GM19025 (cell line): ENCODE data around the gene USP51.
"Not testable (repeated sequence)": the region's sequence is repeated elsewhere in the genome, so short reads cannot be mapped to it uniquely, and the experiment has no call there.

Experiments
- ATAC-seq: cut with Tn5 transposase; IDR thresholded peaks from one replicate; pipeline ENCODE4 v1.9.1; 2021; ENCODE audit warnings: mild to moderate bottlenecking, low read depth, moderate library complexity; ENCODE audit not compliant: unreplicated experiment

Gene USP51

GRCh38 chrX:55489314-55490009 lies at the start of gene USP51:
Gene USP51 (minus strand): TSS chrX:55489848. CDS start chrX:55488939, 909 bp downstream.
- ATAC-seq = peak; percentile 37

DNA sequence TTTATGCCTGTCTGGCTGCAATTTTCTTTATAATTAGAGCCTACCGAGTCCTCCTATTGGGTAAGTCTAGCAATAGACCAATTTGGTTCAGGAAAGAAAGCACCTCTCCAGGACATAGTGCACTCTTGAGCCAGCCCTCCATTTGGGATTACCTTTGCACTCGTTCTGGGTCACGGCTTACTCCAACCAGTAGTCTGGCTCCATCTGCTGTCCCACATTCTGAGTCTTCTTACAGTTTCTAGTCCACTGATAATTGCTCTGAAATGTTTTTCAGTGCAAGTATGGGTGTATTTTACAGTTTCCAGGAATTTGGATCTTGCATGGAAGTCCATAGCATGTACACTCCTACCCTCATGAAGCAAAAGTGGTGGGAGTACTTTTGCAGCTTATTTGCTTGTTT lies 34.8 kb upstream of the USP51 start:
- no peak for ATAC-seq

- ATAC-seq = no peak
These were observed 33.7 kb upstream of the USP51 start for GRCh38 chrX:55523356-55523755.

DNA sequence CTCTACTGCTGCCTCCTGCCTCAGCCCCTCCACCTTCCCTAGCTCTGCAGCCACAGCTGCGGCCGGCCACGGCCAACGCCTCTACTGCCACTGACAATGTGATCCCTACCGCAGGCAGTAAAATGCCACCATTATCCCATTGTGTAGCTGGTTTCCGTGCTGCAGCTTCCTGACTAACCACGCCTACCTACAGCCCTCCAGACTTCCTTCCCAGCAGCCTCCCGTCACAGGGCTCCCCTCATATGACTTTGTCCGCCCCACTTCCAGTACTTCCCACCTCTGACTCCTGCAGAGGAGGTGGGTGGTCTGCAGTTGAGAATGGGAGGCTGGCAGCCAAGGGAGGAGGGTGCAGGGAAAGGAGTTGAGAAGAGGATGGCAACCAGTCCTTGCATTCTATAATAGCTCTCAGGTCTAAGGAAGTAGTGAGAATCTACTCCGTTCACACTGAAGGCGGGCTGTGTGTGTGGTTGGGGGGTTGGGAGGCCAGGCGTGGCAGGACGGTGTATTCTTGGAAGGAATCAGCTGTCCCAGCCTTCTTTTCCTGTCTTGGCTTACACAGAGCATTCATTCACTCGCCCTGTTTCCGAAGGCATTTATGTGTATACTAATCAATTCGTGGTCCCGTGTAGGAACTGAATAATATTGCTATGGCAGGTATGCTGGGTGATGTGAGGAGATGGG lies 33.1 kb upstream of the USP51 start:
- no peak for ATAC-seq

GRCh38 chrX:55521687-55522086 lies 32.0 kb upstream of the USP51 start:
- ATAC-seq = no peak

- ATAC-seq = not testable (repeated sequence)
These were observed 27.3 kb upstream of the USP51 start for GRCh38 chrX:55516794-55517481.

GRCh38 chrX:55513045-55513737 lies 23.5 kb upstream of the USP51 start:
- ATAC-seq = not testable (repeated sequence)

DNA sequence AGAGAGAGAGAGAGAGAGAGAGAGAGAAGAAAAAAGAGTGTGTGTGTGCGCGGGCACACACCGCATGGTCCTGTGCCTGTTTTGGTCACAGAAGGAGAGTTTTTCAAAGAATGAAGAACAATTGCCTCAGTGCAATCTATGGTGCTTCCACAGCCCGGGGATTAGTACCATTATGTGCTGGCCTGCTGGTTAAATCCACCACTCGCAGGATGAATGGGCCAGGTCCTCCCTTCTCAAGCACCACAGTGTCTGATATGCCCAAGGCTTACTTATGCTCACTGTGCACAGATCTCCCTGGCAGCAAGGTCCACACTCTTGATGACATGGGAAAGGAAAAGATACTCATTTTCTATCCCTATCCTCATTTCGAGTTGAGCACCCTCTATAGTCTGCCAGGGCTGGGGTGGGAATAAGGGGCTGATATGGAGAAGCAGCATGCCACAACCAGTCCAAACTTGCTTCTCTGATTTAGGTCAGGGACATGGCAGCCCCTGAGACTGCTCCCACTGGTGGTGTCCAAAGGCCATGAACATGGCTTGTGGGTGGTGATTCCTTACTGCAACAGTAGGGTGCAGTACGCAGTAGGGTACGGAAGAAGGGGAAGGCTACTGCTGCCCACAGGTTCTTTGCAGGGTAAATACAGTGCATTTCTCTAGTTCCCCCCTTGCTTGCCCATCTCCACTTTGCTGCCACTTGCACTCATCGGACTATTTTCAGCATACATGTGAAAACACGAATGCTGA lies 18.9 kb upstream of the USP51 start:
- ATAC-seq = not testable (repeated sequence)

DNA sequence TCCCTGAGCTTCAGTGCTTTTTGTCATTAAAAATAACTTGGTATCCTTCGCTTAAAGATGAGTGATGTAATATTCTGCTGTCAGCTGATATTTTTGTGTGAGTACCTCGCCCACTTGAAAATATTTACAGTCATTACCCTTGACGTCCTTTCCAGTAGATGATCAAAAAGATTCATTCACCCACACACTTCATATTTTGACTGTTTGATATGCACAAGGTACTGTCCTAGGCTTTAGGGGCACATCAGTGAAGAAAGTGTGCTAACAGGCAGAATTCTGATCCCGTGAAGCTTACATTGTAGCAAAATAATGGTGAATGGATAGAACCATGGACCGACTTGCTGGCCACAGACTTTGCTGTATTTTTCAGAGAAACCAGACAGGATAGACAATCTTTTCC lies 18.1 kb upstream of the USP51 start:
- ATAC-seq = not testable (repeated sequence)

GRCh38 chrX:55507010-55507409 lies 17.4 kb upstream of the USP51 start:
- ATAC-seq = not testable (repeated sequence)

DNA sequence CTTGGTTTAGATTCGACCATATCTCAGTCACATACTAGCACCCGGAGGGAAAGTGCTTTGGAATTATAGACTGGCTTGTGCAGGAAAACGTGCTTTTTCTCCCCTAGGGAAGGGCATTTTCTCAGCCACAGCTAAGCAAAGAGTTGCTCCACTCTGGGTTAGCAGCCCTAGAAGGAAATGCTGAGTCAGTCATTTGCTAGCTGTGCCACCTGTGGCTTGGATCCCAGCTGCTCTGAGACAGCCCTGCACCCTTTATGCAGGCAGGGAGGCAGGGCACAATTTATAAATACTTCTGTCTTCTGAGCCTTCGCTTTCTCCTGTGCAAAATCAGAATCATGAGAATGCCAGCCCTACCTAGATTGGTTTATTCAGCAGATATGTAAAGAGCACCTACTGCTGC lies 1.3 kb upstream of the USP51 start:
- ATAC-seq = no peak

GRCh38 chrX:55490121-55490520 lies 473 bp upstream of the USP51 start:
- no peak for ATAC-seq

DNA sequence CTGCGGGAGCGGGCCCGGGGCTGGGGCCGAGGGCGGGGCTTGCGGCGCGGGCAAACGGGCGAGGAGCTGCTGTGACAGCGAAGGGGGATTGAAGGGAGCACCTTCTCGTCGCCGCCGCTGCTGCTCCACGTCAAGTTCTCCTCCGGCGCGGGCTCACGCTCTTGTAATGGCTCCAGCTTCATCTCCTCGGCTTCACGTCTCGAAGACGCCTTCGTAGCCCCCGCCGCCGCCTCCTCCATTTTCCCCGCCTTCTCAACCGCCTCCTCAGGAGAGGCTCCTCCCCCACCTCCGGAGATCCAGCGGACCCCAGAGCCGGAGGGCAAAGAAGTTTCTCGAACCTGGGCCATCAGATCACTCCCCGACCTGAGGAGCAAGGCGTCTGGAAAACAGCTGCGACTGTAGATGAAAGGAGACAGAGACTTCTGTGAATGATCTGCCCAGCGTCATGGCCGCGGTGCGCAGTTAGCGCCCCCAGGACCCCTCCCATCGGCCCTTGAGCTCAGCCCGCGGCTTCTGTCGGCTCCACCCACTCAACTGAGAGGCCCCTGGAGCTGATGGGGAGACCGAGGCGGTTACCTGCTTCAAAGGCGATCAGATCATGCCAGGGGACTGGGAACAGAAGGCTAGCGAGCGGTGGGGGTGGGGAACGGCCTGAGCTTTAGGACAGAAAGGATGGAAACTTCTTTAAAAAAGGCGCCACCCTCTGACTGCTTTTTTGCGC lies 895 bp downstream of the USP51 start:
- ATAC-seq = peak; percentile 65

- ATAC-seq = no peak
These were observed 1.5 kb downstream of the USP51 start for GRCh38 chrX:55488006-55488592.

DNA sequence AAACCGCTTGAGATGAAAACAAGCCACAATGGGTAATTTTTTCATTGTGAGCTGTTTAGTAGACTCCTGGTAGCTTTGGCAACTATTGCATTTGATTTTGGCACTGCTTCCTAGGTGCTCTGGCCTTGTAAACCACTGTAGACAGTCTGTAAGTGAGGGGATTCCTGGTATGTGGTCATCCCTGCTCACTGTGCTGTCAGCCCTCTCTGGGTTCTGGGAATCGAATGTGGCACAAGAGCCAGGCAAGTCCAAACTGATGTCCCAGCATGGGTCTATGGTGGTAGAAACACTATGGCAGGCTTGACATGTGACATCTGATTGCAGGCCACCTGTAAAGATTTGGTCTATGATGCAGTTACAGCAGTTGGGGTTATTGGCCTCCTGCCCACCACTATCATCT lies 2.5 kb downstream of the USP51 start:
- ATAC-seq = no peak

DNA sequence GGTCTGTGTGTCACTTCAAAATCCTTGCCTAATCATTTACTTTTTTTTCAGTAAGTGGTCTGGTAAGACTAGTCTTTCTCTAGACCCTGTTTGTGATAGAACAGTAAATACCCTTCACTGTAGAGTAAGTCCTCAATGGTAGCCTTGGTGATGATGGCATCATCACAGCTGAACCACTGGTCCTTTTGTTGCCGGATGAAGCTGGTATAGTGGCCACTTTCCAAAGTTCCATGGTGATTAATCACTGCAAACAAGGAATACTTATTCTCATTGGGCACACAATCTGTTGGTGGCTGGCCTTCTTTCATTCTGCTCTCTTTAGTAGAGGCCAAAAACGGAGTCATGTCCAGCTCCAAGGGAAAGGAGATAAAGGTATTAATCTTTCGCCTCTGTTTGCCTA lies 2.9 kb downstream of the USP51 start:
- ATAC-seq = no peak

DNA sequence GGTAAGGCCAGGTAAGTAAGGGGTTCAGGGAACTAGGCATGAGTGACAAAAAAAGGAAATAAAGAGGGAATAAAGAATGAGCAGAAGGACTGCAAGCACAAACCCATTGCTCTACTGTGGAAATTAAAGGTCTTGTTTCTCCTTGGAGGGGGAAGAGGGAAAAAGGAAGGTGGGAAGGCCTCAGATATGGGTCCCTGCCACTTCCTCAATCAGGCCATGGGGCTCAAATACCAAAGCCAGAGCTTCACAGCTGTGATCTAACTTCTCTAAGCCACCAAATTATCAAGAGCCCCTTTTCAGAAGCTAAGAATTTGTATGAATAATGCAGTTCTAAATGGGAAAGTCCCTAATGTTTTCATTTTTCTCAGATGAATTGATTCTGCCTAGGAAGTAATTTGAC lies 4.7 kb downstream of the USP51 start:
- ATAC-seq = no peak

DNA sequence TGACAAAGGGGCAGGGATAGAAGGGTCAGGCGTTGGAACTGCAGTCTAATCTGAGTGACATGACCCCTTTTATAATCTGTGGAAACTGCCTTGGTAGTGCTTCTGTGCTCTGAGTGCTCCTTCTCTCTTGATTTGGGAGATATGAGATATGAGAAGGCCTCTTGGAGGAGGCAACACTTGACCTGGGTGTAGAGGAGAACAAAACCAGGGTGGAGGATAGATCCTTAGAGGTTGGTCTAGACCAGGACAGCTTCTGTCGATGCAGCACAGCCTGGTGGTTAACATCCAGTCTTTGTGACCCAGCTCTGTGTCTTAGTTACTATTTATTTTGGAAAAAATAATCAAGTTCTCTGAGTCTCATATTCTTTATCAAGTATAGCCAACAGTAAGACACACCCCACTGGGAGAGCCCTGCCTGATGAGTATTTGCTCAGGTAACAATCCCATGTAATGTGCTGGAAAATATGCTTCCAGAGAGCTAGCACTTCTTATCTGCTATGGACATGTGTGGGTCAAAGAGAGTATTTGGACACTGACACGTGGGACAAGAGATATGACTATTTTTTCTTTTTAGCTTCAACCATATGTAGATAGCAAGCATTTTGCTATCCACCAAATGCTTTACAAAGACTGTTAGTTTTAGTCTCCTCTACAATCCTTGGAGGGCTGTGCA lies 9.1 kb downstream of the USP51 start:
- ATAC-seq = no peak

DNA sequence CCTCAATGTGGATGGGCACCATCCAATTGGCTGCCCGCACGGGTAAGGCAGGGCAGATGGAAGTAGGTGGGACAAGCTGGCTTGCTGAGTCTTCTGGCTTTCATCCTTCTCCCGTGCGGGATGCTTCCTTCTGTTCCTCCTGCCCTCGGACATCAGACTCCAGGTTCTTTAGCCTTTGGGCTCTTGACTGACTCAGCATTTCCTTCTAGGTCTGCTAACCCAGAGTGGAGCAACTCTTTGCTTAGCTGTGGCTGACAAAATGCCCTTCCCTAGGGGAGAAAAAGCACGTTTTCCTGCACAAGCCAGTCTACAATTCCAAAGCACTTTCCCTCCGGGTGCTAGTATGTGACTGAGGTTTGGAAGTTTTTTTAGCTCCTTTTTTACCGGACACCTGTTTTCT lies 9.7 kb downstream of the USP51 start:
- ATAC-seq = not testable (repeated sequence)
